K562 (cell line): Measurements from ENCODE around the gene ARHGEF12. TPM values are rescaled to one million over a fixed set of nuclear protein-coding genes. Genes with fewer than 3 reads are reported as not detected.

Experiments
- ATAC-seq: fragments of 200-7000 bp; cut with Tn5 transposase; 3 replicates; pipeline ENCODE4 v1.9.1; 2020; ENCODE audit warnings: moderate library complexity
- BruUV-seq: library from RNA; stranded (reverse); fragments of 400-500 nt; replicated peaks from 2 replicates; lab custom pipeline; 2021; lab: Mats Ljungman, UMichigan
- CTCF ChIA-PET: fragments of 300-600 bp; formaldehyde crosslinking; extraction: SDS; loops from one replicate; lab custom pipeline; 2021; ENCODE audit warnings: low intra/inter-chr PET ratio; lab: Yijun Ruan, JAX
- POLR2A ChIA-PET: fragments of 300-600, 350-650 bp; sonication (Branson Sonifier 250); formaldehyde crosslinking; extraction: SDS; loops from one replicate; lab custom pipeline; 2021; ENCODE audit warnings: antibody characterized with exemption, inconsistent platforms; lab: Yijun Ruan, JAX
- DNase-seq, 4 experiments: peaks; one replicate each; pipeline versions ENCODE4 v3.0.0 to v3.0.0-alpha.2; 2011 to 2018; ENCODE audit warnings: low spot score in 3 of 4, mixed read lengths in 3 of 4; ENCODE audit errors: extremely low read depth in 1 of 4
- FAIRE-seq: peaks from 2 replicates; lab custom pipeline; 2011; peaks lifted over from hg19 to GRCh38; lab: Jason Lieb, UNC
- H2AFZ ChIP-seq: 2 replicates; pipeline ENCODE4 v1.6.0; 2011; ENCODE audit warnings: low read depth, low read length, control low read depth, inconsistent platforms
- H3K27ac ChIP-seq: fragments of 200-600 bp; 3 replicates; pipeline ENCODE4 v1.8.0; 2011; ENCODE audit warnings: low read depth, mild to moderate bottlenecking, control low read depth, inconsistent platforms, low read length, moderate library complexity, mixed read lengths; ENCODE audit errors: extremely low read depth
- H3K27me3 ChIP-seq, 2 experiments: fragments of 300-600 bp in 1 of 2; 2 replicates in 1 of 2; 3 replicates in 1 of 2; pipeline versions ENCODE4 v1.6.0 to v1.8.0; 2011; ENCODE audit warnings: inconsistent platforms in 2 of 2, low read length in 2 of 2, mild to moderate bottlenecking in 1 of 2, mixed read lengths in 1 of 2, moderate library complexity in 1 of 2; ENCODE audit not compliant: control insufficient read depth in 2 of 2, insufficient read depth in 2 of 2
- H3K36me3 ChIP-seq: fragments of 300-600 bp; 3 replicates; pipeline ENCODE4 v1.8.0; 2011; ENCODE audit warnings: mild to moderate bottlenecking, low read length, inconsistent platforms; ENCODE audit not compliant: control insufficient read depth, insufficient read depth
- H3K4me1 ChIP-seq, 2 experiments: fragments of 200-600 bp in 1 of 2; replicated peaks in 1 of 2; 2 replicates in 1 of 2; 3 replicates in 1 of 2; pipeline versions ENCODE4 v1.5.1 to v1.8.0; 2011; ENCODE audit warnings: inconsistent platforms in 2 of 2, low read length in 2 of 2, mild to moderate bottlenecking in 1 of 2, mixed read lengths in 1 of 2, moderate library complexity in 1 of 2; ENCODE audit not compliant: control insufficient read depth in 2 of 2, insufficient read depth in 2 of 2
- H3K4me2 ChIP-seq: 2 replicates; pipeline ENCODE4 v1.6.1; 2011; ENCODE audit warnings: low read length, control low read depth, inconsistent platforms, mixed read lengths; ENCODE audit not compliant: insufficient read depth
- H3K4me3 ChIP-seq: fragments of 200-600 bp; sonication (generic), shearing (Covaris generic); 2 replicates; pipeline ENCODE4 v1.5.1; 2016; ENCODE audit warnings: control low read depth, inconsistent platforms
- H3K79me2 ChIP-seq: fragments of 200-600 bp; 3 replicates; pipeline ENCODE4 v1.8.0; 2011; ENCODE audit warnings: low read length, inconsistent platforms; ENCODE audit not compliant: control insufficient read depth, insufficient read depth
- H3K9ac ChIP-seq, 2 experiments: 2 replicates each; pipeline versions ENCODE4 v1.6.0 to v1.6.1; 2011; ENCODE audit warnings: low read depth in 2 of 2, low read length in 2 of 2, control low read depth in 1 of 2, inconsistent platforms in 1 of 2, mild to moderate bottlenecking in 1 of 2, mixed read lengths in 1 of 2; ENCODE audit not compliant: insufficient read depth in 1 of 2
- H3K9me1 ChIP-seq: one replicate; pipeline ENCODE4 v1.6.0; 2011; ENCODE audit warnings: inconsistent platforms, mild to moderate bottlenecking, low read length, moderate library complexity; ENCODE audit not compliant: control insufficient read depth, insufficient read depth
- H3K9me3 ChIP-seq: replicated peaks from 2 replicates; pipeline ENCODE4 v1.5.1; 2011; ENCODE audit warnings: low read depth, low read length, inconsistent platforms; ENCODE audit not compliant: control insufficient read depth, insufficient read depth
- H4K20me1 ChIP-seq: replicated peaks from 2 replicates; pipeline ENCODE4 v1.6.1; 2011; ENCODE audit warnings: low read length, inconsistent platforms, mixed read lengths; ENCODE audit not compliant: control insufficient read depth, insufficient read depth
- CBFA2T3 ChIP-seq: fragments of 450-650 bp; IDR thresholded peaks from 2 replicates; pipeline ENCODE4 v1.6.1; 2017
- CHD1 ChIP-seq: fragments of 200-600 bp; sonication (generic); IDR thresholded peaks from one replicate; pipeline ENCODE4 v1.6.1; 2012; ENCODE audit warnings: mild to moderate bottlenecking, moderate library complexity, low read length, inconsistent platforms
- KDM1A ChIP-seq, 2 experiments: fragments of 450-650 bp; IDR thresholded peaks; 2 replicates each; pipeline ENCODE4 v1.6.1; 2016; ENCODE audit warnings: mild to moderate bottlenecking in 2 of 2
- MAZ ChIP-seq, 2 experiments: fragments of 450-650 bp in 1 of 2; sonication (generic) in 1 of 2; formaldehyde crosslinking; IDR thresholded peaks in 1 of 2; conservative IDR thresholded peaks in 1 of 2; 2 replicates each; pipeline versions ENCODE4 v1.4.0 to v1.5.0; 2020; ENCODE audit warnings: mild to moderate bottlenecking in 1 of 2, missing genetic modification reagents in 1 of 2
- NFRKB ChIP-seq: fragments of 450-650 bp; IDR thresholded peaks from 2 replicates; pipeline ENCODE4 v1.6.1; 2016; ENCODE audit warnings: low read depth
- POLR2G ChIP-seq: fragments of 200-400 bp; formaldehyde crosslinking; IDR thresholded peaks from 2 replicates; pipeline ENCODE4 v1.6.1; 2017; ENCODE audit warnings: low read depth, mild to moderate bottlenecking, antibody characterized with exemption, low read length, moderate library complexity
- RBBP5 ChIP-seq: fragments of 200-600 bp; sonication (generic); IDR thresholded peaks from 2 replicates; pipeline ENCODE4 v1.6.1; 2012; ENCODE audit warnings: borderline replicate concordance, mild to moderate bottlenecking, low read length, control low read depth, inconsistent platforms; ENCODE audit not compliant: insufficient read depth, poor library complexity, severe bottlenecking
- RCOR1 ChIP-seq, 2 experiments: IDR thresholded peaks; 2 replicates each; pipeline ENCODE4 v1.6.1; 2012; ENCODE audit warnings: low read depth in 2 of 2, low read length in 2 of 2, borderline replicate concordance in 1 of 2, improper control_type of control experiment in 1 of 2
- SAP30 ChIP-seq: fragments of 200-600 bp; sonication (generic); IDR thresholded peaks from 2 replicates; pipeline ENCODE4 v1.6.1; 2012; ENCODE audit warnings: borderline replicate concordance, low read depth, mild to moderate bottlenecking, moderate library complexity, low read length, control low read depth, inconsistent platforms; ENCODE audit not compliant: insufficient read depth, poor library complexity, severe bottlenecking
- SP1 ChIP-seq: sonication (generic); formaldehyde crosslinking; IDR thresholded peaks from 2 replicates; pipeline ENCODE4 v1.8.1; 2022; ENCODE audit warnings: mild to moderate bottlenecking, missing genetic modification reagents
- TCF3 ChIP-seq: sonication (generic); formaldehyde crosslinking; IDR thresholded peaks from 2 replicates; pipeline ENCODE4 v1.4.0; 2020; ENCODE audit warnings: mild to moderate bottlenecking, missing genetic modification reagents
- TEAD2 ChIP-seq: fragments of 450-650 bp; IDR thresholded peaks from 2 replicates; pipeline ENCODE4 v1.6.1; 2016; ENCODE audit warnings: missing genetic modification characterization, control low read depth, missing compliant biosample characterization
- UBTF ChIP-seq, 2 experiments: IDR thresholded peaks; 2 replicates each; pipeline ENCODE4 v1.6.1; 2012; ENCODE audit warnings: improper control_type of control experiment in 2 of 2, low read depth in 2 of 2, low read length in 2 of 2, borderline replicate concordance in 1 of 2
- ZNF707 ChIP-seq: fragments of 250-450 bp; sonication (Bioruptor Pico); conservative IDR thresholded peaks from 2 replicates; pipeline ENCODE4 v1.8.0; 2022; ENCODE audit warnings: inconsistent platforms, mild to moderate bottlenecking, moderate library complexity
- WGBS: fragments of 100-300 bp; shearing (Covaris generic); methylation state at CpG from one replicate; pipeline ENCODE4 v1.1.6; 2016; ENCODE audit warnings: low coverage, mixed read lengths; ENCODE audit not compliant: insufficient coverage; ENCODE audit errors: missing lambda C conversion rate; 5-methylcytosine and 5-hydroxymethylcytosine counted together
- in situ Hi-C: fragments of 300-500 bp; cut with MboI; formaldehyde crosslinking; loops from 4 replicates; pipeline ENCODE4 v1.15.0; 2018; ENCODE audit warnings: inconsistent platforms, mixed read lengths
- intact Hi-C: fragments of 100-400 bp; cut with micrococcal nuclease; formaldehyde crosslinking; loops from 2 replicates; pipeline ENCODE4 v1.14.2; 2022
- polyA plus RNA-seq, 8 experiments: library from polyadenylated mRNA; depleted of rRNA in 4 of 8; stranded (reverse) in 5 of 8; unstranded in 3 of 8; fragments of >200 nt; fragmentation: Nextera tagmentation in 2 of 8; fragmentation: Illumina TruSeq in 1 of 8; extraction: Ambion mirVana in 2 of 8; extraction: Trizol in 1 of 8; gene quantifications; 2 replicates each; pipeline versions ENCODE4 v1.2.1 to v1.2.3, GENCODE V29; 2011 to 2014; ENCODE audit warnings: inconsistent platforms in 1 of 8, missing spikeins in 1 of 8
- total RNA-seq, 7 experiments: library from RNA; depleted of rRNA in 6 of 7; stranded (reverse); fragments of >200 nt in 6 of 7; fragmentation: Illumina TruSeq in 2 of 7; extraction: Trizol in 2 of 7; gene quantifications; 2 replicates each; pipeline versions ENCODE4 v1.2.1 to v1.2.3, GENCODE V29; 2011 to 2021; ENCODE audit warnings: low replicate concordance in 1 of 7

The ARHGEF12 gene
- total and polyA plus RNA-seq, 9 of the 15 experiments (the other 6 are each of a cell fraction or from before 2014, with no cell fraction given) = 3.5 to 51.7 (median 29.5) TPM

- peaks cover 11% of the 10 kb centered on the region; the same call in 1 of the 2 replicates for H4K20me1 ChIP-seq
- H3K4me3 ChIP-seq = peak overlapping the region; percentile 72
- H2AFZ ChIP-seq = peak overlapping the region; percentile 61
- H3K36me3 ChIP-seq = no peaks in the 10 kb centered on the region
- in situ Hi-C loops = loop anchor here (5.0 kb wide), 1 partner anchor 166 kb away; no protein-coding TSS in a partner anchor
- no peaks in the 10 kb centered on the region for H3K27me3 ChIP-seq
- ChIA-PET POLR2A (interaction anchor here (0.5 to 1.6 kb wide), 5 partner anchors 13 to 109 kb away, joined by 3 to 5 read pairs (median 3); no protein-coding TSS in a partner anchor), CTCF (interaction anchor here (2.3 kb wide), 1 partner anchor 174 kb away, joined by 7 read pairs; the partner anchor contains the start of gene GRIK4)
- peaks cover 13 to 26% of the 10 kb centered on the region in 2 experiments; a peak in 4 of 5 replicates for H3K4me1 ChIP-seq
- H3K9ac ChIP-seq = peak overlapping the region; percentile 85 to 95
- intact Hi-C loops = loop anchor here (5.0 to 10.0 kb wide), 3 partner anchors 51 to 348 kb away; no protein-coding TSS in a partner anchor
- no TSS peak for BruUV-seq
- peak overlapping the region; percentile 84 for H3K27ac ChIP-seq
- DNase-seq = peak; percentile 63 to 70 (median 68)
- peaks cover 55% of the 10 kb centered on the region for H3K79me2 ChIP-seq
- H3K9me1 ChIP-seq = no peaks in the 10 kb centered on the region
- peak; percentile 50 for ATAC-seq
- peak overlapping the region; percentile 98 for H3K4me2 ChIP-seq
- H3K9me3 ChIP-seq = no peaks in the 10 kb centered on the region
- FAIRE-seq = no peak
- 1% methylated on average over 25 of the region's 56 CpGs for WGBS
- TF ChIP-seq POLR2G = peak; percentile 23
- TF ChIP-seq TEAD2 (tag) = no peak
- peak in 1 of 2 experiments; percentile 28; a peak in 2 of 4 replicates for TF ChIP-seq MAZ (CRISPR knock-in tag; conservative IDR thresholded peaks at IDR 0.05 in 1 of 2, IDR thresholded peaks at IDR 0.05 in 1 of 2)
- peak; percentile 58 for TF ChIP-seq SAP30
- TF ChIP-seq KDM1A (IDR thresholded peaks at IDR 0.05) = peak in 1 of 2 experiments; percentile 59; a peak in 1 of 4 replicates
- 0 out of 2 replicates have a peak, but pooled peaks have one; percentile 13 for TF ChIP-seq CBFA2T3
- TF ChIP-seq UBTF (IDR thresholded peaks at IDR 0.05; ENCODE audit: borderline replicate concordance in 1 of 2, low read depth in 2 of 2, low read length in 2 of 2) = peak; percentile 11 to 83; a peak in 3 of 4 replicates
- no peak for TF ChIP-seq ZNF707 (CRISPR knock-in tag)
- no peak for TF ChIP-seq NFRKB
- TF ChIP-seq RCOR1 (IDR thresholded peaks at IDR 0.05; ENCODE audit: borderline replicate concordance in 1 of 2, low read depth in 2 of 2, low read length in 2 of 2) = no peak
- TF ChIP-seq CHD1 = peak; percentile 60
- TF ChIP-seq RBBP5 = peak; percentile 12
- no peak for TF ChIP-seq SP1 (CRISPR knock-in tag)
- TF ChIP-seq TCF3 (CRISPR knock-in tag) = peak; percentile 8; the same call in 1 of the 2 replicates
These were observed 585 bp downstream of the ARHGEF12 start for GRCh38 chr11:120336641-120337354.
